COLO668 (cell line): Measurements from ENCODE around the gene TROAP.

Experiments used
- DNase-seq: peaks from one replicate; lab custom pipeline; 2025; ENCODE audit not compliant: unreplicated experiment; lab: John Stamatoyannopoulos, UW

Gene TROAP

DNA sequence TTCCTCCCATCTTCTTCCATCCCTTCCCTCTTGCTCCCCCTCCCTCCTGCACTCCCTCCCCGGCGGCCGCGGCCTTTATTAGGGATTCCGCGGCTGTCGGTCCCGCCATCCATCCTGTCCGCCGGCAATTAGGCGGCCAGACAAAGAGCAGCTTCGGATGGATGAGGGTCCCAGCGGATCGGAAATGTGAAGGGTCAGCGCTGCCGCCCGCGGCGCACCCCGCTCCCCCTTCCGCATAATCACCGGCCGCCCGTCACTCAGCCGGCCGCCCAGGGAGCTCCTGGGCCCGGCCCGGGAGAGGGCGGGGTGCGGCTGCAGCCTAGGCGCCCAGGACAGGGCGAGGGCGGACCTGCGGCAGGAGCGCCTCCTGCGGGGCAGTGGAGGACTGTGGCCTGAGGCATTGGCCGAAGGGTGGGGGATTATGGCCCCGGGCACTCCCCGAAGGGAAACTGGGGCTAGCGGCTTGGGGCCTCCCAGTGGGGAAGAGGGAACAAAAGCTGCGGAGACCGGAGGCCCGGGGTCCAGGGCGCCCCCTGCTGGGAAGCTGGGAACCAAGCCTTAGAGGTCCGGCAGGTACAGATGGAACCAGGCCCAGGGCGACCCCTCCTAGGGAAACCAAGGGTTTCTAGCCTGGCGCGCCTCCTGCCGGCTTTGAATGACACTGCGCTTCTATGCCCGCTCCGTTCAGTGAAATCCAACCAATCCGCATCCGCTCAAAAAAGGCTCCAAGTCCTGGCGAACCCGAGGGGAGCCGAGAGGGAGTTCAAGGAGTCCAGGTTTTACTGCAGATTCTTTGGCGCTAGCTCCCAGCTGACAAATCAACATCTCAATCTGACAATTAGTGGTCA is 19.2 kb downstream of the TROAP start:
- peak; percentile 77 for DNase-seq

DNA sequence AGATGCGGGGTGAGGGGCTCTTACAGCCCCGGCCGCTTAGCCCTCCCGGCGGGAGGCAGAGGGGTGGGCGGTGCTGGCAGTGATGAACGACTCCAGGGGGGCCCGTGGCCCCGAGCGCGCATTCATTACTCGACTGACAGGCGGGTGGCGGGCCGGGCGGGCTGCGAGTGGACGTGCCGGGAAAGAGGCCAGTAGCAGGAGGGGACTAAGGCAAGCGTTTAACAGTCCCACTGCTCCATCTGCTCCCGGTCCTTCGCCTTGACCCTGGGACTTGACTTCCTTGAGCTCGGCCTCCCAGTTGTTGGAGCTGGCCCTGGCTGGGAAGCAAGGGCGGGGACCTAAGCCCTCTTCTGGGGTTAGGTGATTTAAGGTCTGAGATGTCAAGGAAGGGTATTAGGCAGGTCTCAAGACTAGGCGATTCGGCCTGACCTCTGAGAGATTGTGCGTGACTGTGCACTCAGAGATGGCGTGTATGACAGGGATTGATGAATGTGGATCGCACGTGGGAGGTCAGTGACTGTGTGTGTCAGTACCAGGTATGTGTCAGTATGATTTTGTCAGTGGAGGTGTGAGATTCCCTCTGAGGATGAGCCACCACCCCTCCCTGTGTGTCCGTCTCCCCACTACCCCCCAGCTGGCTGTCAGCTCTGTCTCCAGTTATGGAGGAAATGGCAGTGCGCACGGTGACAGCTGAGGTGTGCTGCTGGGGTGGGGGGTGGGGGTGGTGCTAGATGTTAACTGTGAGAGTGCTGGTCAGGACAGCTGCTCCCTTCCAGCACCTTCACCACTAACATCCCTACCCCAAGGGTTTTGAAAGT is 20.1 kb downstream of the TROAP start:
- DNase-seq, result no peak

GRCh38 chr12:49344486-49345050 is 21.5 kb downstream of the TROAP start:
- no peak for DNase-seq

- peak; percentile 71 for DNase-seq
These were observed 22.2 kb downstream of the TROAP start for GRCh38 chr12:49345051-49345824.

DNA sequence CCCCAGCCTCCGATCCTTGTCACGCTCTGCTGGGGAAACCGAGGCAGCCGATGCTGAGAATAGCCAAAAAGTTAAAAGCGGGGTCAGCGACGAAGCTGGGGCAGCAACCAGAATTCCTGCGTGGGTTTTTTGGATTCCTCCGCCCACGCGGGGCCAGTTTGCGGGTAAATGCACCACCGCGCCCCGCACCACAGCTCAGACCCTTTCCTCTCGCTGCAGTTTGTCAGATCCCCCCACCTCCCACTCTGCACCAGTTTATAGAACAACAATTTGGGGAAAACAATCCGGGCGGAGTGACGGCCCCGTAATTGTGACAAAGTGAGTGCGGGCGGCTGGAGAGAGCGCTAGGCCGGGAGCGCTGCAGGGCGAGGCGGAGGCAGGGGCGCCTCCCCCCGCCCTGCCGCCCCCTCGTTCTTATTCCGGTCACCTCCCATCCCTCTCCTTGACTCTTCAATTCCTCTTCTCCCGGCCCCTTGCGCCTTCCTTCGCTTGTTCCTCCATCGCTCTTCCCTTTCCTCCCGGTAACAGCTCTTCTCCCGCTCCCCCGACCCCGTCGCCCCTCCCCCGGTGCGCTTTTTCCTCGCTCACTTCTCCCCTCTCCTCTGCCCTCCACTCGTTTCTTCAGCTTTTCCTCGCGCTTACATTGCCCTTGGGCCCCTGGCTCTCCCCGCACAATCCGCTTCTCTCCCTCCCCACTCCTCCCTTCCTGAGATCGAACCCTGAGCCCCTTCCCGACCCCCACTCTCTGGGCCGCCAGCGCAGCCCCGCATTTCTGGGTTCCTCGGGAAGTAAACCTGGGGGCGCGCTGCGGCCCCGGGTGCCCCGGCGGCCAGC is 23.0 kb downstream of the TROAP start:
- DNase-seq, result peak; percentile 12

GRCh38 chr12:49346659-49347310 is 23.7 kb downstream of the TROAP start, which contains the start of gene DNAJC22:
Gene DNAJC22, plus strand, starts transcription at chr12:49346888. Its CDS starts 1,985 bp downstream, at chr12:49348873.
- peak; percentile 54 for DNase-seq

- DNase-seq, result peak; percentile 87
These were observed 24.5 kb downstream of the TROAP start for GRCh38 chr12:49347311-49348193.

DNA sequence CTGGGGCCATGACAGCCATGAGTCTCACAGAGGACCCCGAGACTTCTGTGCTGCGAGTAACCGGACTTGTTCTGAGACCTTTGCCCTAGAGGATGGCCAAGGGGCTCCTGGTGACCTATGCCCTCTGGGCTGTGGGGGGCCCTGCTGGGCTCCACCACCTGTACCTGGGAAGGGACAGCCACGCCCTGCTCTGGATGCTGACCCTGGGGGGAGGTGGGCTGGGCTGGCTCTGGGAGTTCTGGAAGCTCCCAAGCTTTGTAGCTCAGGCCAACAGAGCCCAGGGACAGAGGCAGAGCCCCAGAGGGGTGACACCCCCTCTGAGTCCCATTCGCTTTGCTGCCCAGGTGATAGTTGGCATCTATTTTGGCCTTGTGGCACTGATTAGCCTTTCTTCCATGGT is 25.7 kb downstream of the TROAP start:
- no peak for DNase-seq

- DNase-seq, result no peak
These were observed 26.2 kb downstream of the TROAP start for GRCh38 chr12:49349266-49349665.

GRCh38 chr12:49352351-49352750 is 29.3 kb downstream of the TROAP start:
- DNase-seq, result no peak

GRCh38 chr12:49355913-49356312 is 32.9 kb downstream of the TROAP start:
- DNase-seq, result no peak

- no peak for DNase-seq
These were observed 34.1 kb downstream of the TROAP start for GRCh38 chr12:49357103-49357678.

- DNase-seq, result peak; percentile 38
These were observed 35.6 kb downstream of the TROAP start for GRCh38 chr12:49358483-49359141.

DNA sequence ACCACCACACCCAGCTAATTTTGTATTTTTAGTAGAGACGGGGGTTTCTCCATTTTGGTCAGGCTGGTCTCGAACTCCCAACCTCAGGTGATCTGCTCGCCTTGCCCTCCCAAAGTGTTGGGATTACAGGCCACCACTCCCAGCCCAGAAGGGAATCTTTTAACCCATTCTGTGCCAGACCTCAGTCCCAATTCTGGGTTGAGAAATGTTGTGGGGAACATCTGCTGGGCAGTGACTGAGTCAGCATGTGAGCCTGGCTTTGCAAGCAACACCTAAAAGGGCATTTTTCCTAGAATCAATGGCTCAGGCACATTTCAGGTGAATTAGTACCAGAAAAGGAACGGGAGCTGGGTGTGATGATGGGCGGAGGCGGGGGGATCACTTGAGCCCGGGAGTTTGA is 36.6 kb downstream of the TROAP start:
- no peak for DNase-seq

- DNase-seq, result no peak
These were observed 39.0 kb downstream of the TROAP start for GRCh38 chr12:49362077-49362476.

- no peak for DNase-seq
These were observed 41.9 kb downstream of the TROAP start for GRCh38 chr12:49364989-49365388.

DNA sequence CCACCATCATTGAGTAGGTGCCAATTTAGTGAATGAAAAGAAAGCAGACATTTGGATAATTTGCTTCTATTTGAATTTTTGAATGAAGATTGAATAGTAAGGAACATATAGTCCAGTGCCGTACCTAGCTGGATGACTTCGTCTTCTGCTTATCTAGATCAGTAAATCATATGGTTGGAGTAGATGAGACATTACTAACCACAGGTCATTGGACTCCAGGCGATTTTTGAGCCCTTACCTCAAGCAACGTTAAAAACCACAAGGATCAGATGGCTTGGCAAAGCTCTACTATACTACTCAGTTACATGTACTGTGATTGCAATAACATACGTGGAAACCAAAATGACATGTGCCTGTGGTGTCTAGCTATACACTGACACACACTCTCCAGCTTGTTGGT is 42.5 kb downstream of the TROAP start:
- DNase-seq, result no peak
